ENCODE results near the gene NOX5.

NOX5 gene

GRCh38 chr15:69107025-69107620 is 92.6 kb downstream of the NOX5 start:
- DNase-seq, result no peak

Data from activated CD4-positive, CD25-positive, alpha-beta regulatory T cell (primary cell).